H1 (cell line): ENCODE measurements around the gene ZXDC. TPM values are rescaled to one million over a fixed set of nuclear protein-coding genes. Genes with fewer than 3 reads are reported as not detected.
A peak's percentile ranks its signal among the peaks of the same experiment; 100 is the strongest.

Source experiments
- CTCF ChIA-PET: fragments of 300-600 bp; sonication (Branson Sonifier 250); formaldehyde crosslinking; loops from one replicate; lab custom pipeline; 2021; ENCODE audit not compliant: partially characterized antibody; lab: Charles Lee
- POLR2A ChIA-PET: fragments of 300-600 bp; sonication (Branson Sonifier 250); formaldehyde crosslinking; loops from one replicate; lab custom pipeline; 2021; ENCODE audit warnings: inconsistent platforms; ENCODE audit not compliant: partially characterized antibody; lab: Charles Lee
- DNase-seq, 2 experiments: peaks; one replicate each; pipeline versions ENCODE4 v3.0.0 to v3.0.0-alpha.2; 2010 to 2022; ENCODE audit warnings: low spot score in 2 of 2, low read depth in 1 of 2, mixed read lengths in 1 of 2
- FAIRE-seq: peaks from 2 replicates; lab custom pipeline; 2011; peaks lifted over from hg19 to GRCh38; lab: Jason Lieb, UNC
- H2AFZ ChIP-seq: 2 replicates; pipeline ENCODE4 v1.8.1; 2012; ENCODE audit warnings: low read length, inconsistent platforms
- H2AK5ac ChIP-seq: 2 replicates; pipeline ENCODE4 v1.6.1; 2013; ENCODE audit warnings: low read depth, low read length
- H2BK120ac ChIP-seq: replicated peaks from 2 replicates; pipeline ENCODE3; 2013; ENCODE audit warnings: low read depth, low read length, inconsistent platforms
- H2BK12ac ChIP-seq: 2 replicates; pipeline ENCODE4 v1.6.1; 2013; ENCODE audit warnings: low read depth, low read length
- H2BK15ac ChIP-seq: 2 replicates; pipeline ENCODE4 v1.6.1; 2013; ENCODE audit warnings: low read length
- H2BK20ac ChIP-seq: 2 replicates; pipeline ENCODE4 v1.6.1; 2013; ENCODE audit warnings: low read length
- H2BK5ac ChIP-seq: 2 replicates; pipeline ENCODE4 v1.6.1; 2013; ENCODE audit warnings: low read depth, low read length
- H3K14ac ChIP-seq: 2 replicates; pipeline ENCODE4 v1.6.1; 2013; ENCODE audit warnings: inconsistent platforms; ENCODE audit not compliant: insufficient read length
- H3K18ac ChIP-seq: 2 replicates; pipeline ENCODE4 v1.6.1; 2013; ENCODE audit warnings: low read length; ENCODE audit errors: extremely low read depth
- H3K23ac ChIP-seq: 2 replicates; pipeline ENCODE4 v1.6.1; 2013; ENCODE audit warnings: inconsistent platforms; ENCODE audit not compliant: insufficient read length
- H3K23me2 ChIP-seq: 2 replicates; pipeline ENCODE4 v1.6.1; 2013; ENCODE audit warnings: low read depth, low read length
- H3K27ac ChIP-seq: 2 replicates; pipeline ENCODE4 v1.6.1; 2011; ENCODE audit warnings: low read depth, low read length, inconsistent platforms
- H3K27me3 ChIP-seq, 4 experiments: replicated peaks in 1 of 4; 1 replicate in 1 of 4; 2 replicates in 3 of 4; pipeline versions ENCODE4 v1.6.1 to v1.8.1; 2011 to 2013; ENCODE audit warnings: low read length in 3 of 4, mild to moderate bottlenecking in 3 of 4, inconsistent platforms in 2 of 4, mixed read lengths in 2 of 4, moderate library complexity in 1 of 4; ENCODE audit not compliant: control insufficient read depth in 3 of 4, insufficient read depth in 3 of 4; ENCODE audit errors: extremely low read depth in 1 of 4
- H3K36me3 ChIP-seq, 4 experiments: 2 replicates each; pipeline versions ENCODE4 v1.6.1 to v1.8.1; 2011 to 2013; ENCODE audit warnings: mild to moderate bottlenecking in 4 of 4, low read length in 3 of 4, moderate library complexity in 2 of 4, control low read depth in 1 of 4, inconsistent platforms in 1 of 4; ENCODE audit not compliant: insufficient read depth in 4 of 4, control insufficient read depth in 2 of 4
- H3K4ac ChIP-seq: replicated peaks from 2 replicates; pipeline ENCODE3; 2013; ENCODE audit warnings: low read length, low read depth, mixed read lengths, inconsistent platforms; ENCODE audit not compliant: insufficient read length
- H3K4me1 ChIP-seq, 4 experiments: replicated peaks in 1 of 4; 1 replicate in 1 of 4; 2 replicates in 3 of 4; pipeline versions ENCODE4 v1.6.1 to v1.8.1; 2011 to 2013; ENCODE audit warnings: low read length in 3 of 4, inconsistent platforms in 2 of 4, mixed read lengths in 1 of 4; ENCODE audit not compliant: insufficient read depth in 4 of 4, control insufficient read depth in 3 of 4
- H3K4me2 ChIP-seq, 2 experiments: 2 replicates each; pipeline versions ENCODE4 v1.6.1 to v1.8.1; 2011 to 2013; ENCODE audit warnings: low read depth in 2 of 2, low read length in 2 of 2, control low read depth in 1 of 2, inconsistent platforms in 1 of 2, mild to moderate bottlenecking in 1 of 2; ENCODE audit not compliant: insufficient read depth in 1 of 2
- H3K4me3 ChIP-seq, 4 experiments: fragments of 200-600, 300-600 bp in 1 of 4; sonication (generic), shearing (Covaris generic), sonication (Bioruptor Twin) in 1 of 4; 2 replicates each; pipeline versions ENCODE4 v1.5.1 to v1.8.1; 2011 to 2016; ENCODE audit warnings: low read length in 4 of 4, low read depth in 3 of 4, control low read depth in 2 of 4, inconsistent platforms in 2 of 4, mild to moderate bottlenecking in 2 of 4, mixed read lengths in 1 of 4, moderate library complexity in 1 of 4; ENCODE audit not compliant: insufficient read depth in 2 of 4; ENCODE audit errors: extremely low read depth in 1 of 4
- H3K56ac ChIP-seq: replicated peaks from 2 replicates; pipeline ENCODE3; 2013; ENCODE audit warnings: low read depth, mild to moderate bottlenecking, mixed read lengths, low read length, inconsistent platforms; ENCODE audit not compliant: insufficient read length
- H3K79me1 ChIP-seq: 2 replicates; pipeline ENCODE4 v1.6.1; 2013; ENCODE audit warnings: low read depth, low read length, control low read depth
- H3K79me2 ChIP-seq, 2 experiments: 2 replicates each; pipeline versions ENCODE4 v1.6.1 to v1.8.1; 2012 to 2013; ENCODE audit warnings: low read length in 2 of 2, mild to moderate bottlenecking in 2 of 2, inconsistent platforms in 1 of 2; ENCODE audit not compliant: insufficient read depth in 2 of 2, control insufficient read depth in 1 of 2
- H3K9ac ChIP-seq, 4 experiments: replicated peaks in 1 of 4; 1 replicate in 1 of 4; 2 replicates in 3 of 4; pipeline versions ENCODE4 v1.6.1 to v1.8.1; 2011 to 2013; ENCODE audit warnings: low read depth in 3 of 4, low read length in 3 of 4, control low read depth in 2 of 4, mild to moderate bottlenecking in 2 of 4, moderate library complexity in 2 of 4, inconsistent platforms in 1 of 4; ENCODE audit errors: extremely low read depth in 1 of 4
- H3K9me3 ChIP-seq, 2 experiments: 2 replicates each; pipeline versions ENCODE4 v1.6.1 to v1.8.1; 2012 to 2013; ENCODE audit warnings: mild to moderate bottlenecking in 2 of 2, moderate library complexity in 2 of 2, control low read depth in 1 of 2, inconsistent platforms in 1 of 2, low read depth in 1 of 2, low read length in 1 of 2, mixed read lengths in 1 of 2; ENCODE audit not compliant: insufficient read depth in 2 of 2
- H4K20me1 ChIP-seq, 2 experiments: replicated peaks in 1 of 2; 2 replicates each; pipeline versions ENCODE3 to v1.8.1; 2011 to 2013; ENCODE audit warnings: inconsistent platforms in 2 of 2, low read length in 2 of 2, mild to moderate bottlenecking in 1 of 2; ENCODE audit not compliant: insufficient read depth in 2 of 2, control insufficient read depth in 1 of 2
- H4K5ac ChIP-seq: 2 replicates; pipeline ENCODE4 v1.6.1; 2013; ENCODE audit warnings: low read length, low read depth, mixed read lengths, inconsistent platforms; ENCODE audit not compliant: insufficient read length
- H4K8ac ChIP-seq: 2 replicates; pipeline ENCODE4 v1.8.0; 2013; ENCODE audit warnings: mild to moderate bottlenecking, moderate library complexity, low read length, inconsistent platforms; ENCODE audit not compliant: insufficient read depth; ENCODE audit errors: extremely low read depth
- H4K91ac ChIP-seq: replicated peaks from 2 replicates; pipeline ENCODE3; 2013; ENCODE audit warnings: low read length, mixed read lengths, inconsistent platforms; ENCODE audit not compliant: insufficient read length
- BRCA1 ChIP-seq: IDR thresholded peaks from 2 replicates; pipeline ENCODE4 v1.6.1; 2012; ENCODE audit warnings: low read depth, low read length, improper control_type of control experiment
- CREB1 ChIP-seq: IDR thresholded peaks from 2 replicates; pipeline ENCODE4 v1.6.1; 2012; ENCODE audit warnings: inconsistent platforms
- HDAC2 ChIP-seq, 2 experiments: fragments of 300-600 bp in 1 of 2; sonication (generic) in 1 of 2; IDR thresholded peaks; 2 replicates each; pipeline ENCODE4 v1.6.1; 2011 to 2012; ENCODE audit warnings: low read depth in 2 of 2, low read length in 2 of 2, mild to moderate bottlenecking in 2 of 2, moderate library complexity in 2 of 2, borderline replicate concordance in 1 of 2, inconsistent platforms in 1 of 2
- HDAC6 ChIP-seq: IDR thresholded peaks from one replicate; pipeline ENCODE4 v1.7.1; 2012; ENCODE audit warnings: low read depth, mild to moderate bottlenecking, inconsistent platforms, low read length, moderate library complexity
- KDM1A ChIP-seq: fragments of 200-600, 300-600 bp; sonication (generic); IDR thresholded peaks from 2 replicates; pipeline ENCODE4 v1.7.1; 2016; ENCODE audit warnings: mild to moderate bottlenecking, low read length, borderline replicate concordance
- POLR2A ChIP-seq, 2 experiments: IDR thresholded peaks; 1 replicate in 1 of 2; 2 replicates in 1 of 2; pipeline ENCODE4 v1.6.1; 2011; ENCODE audit warnings: low read depth in 2 of 2, low read length in 2 of 2, mild to moderate bottlenecking in 2 of 2; ENCODE audit errors: control extremely low read depth in 1 of 2
- POLR2AphosphoS5 ChIP-seq: IDR thresholded peaks from 2 replicates; pipeline ENCODE4 v1.6.1; 2011; ENCODE audit warnings: low read depth, low read length
- RAD21 ChIP-seq, 2 experiments: IDR thresholded peaks in 1 of 2; conservative IDR thresholded peaks in 1 of 2; 2 replicates each; pipeline ENCODE4 v1.6.1; 2011; ENCODE audit warnings: low read depth in 2 of 2, low read length in 2 of 2, improper control_type of control experiment in 1 of 2, inconsistent platforms in 1 of 2, mild to moderate bottlenecking in 1 of 2, moderate library complexity in 1 of 2
- RXRA ChIP-seq: IDR thresholded peaks from 2 replicates; pipeline ENCODE4 v1.6.1; 2011; ENCODE audit warnings: low read depth, mild to moderate bottlenecking, low read length, moderate library complexity; ENCODE audit not compliant: insufficient read depth
- SIRT6 ChIP-seq: IDR thresholded peaks from one replicate; pipeline ENCODE4 v1.7.1; 2012; ENCODE audit warnings: low read length, inconsistent platforms
- USF2 ChIP-seq: IDR thresholded peaks from 2 replicates; pipeline ENCODE4 v1.6.1; 2011; ENCODE audit warnings: low read length, improper control_type of control experiment
- ZNF274 ChIP-seq: IDR thresholded peaks from 2 replicates; pipeline ENCODE4 v1.7.0; 2012; ENCODE audit warnings: low read length, borderline replicate concordance; ENCODE audit errors: extremely low read depth
- WGBS, 2 experiments: shearing (Covaris generic) in 1 of 2; methylation state at CpG; one replicate each; pipeline versions ENCODE4 v1.1.6 to v1.1.7; 2013 to 2015; ENCODE audit warnings: low lambda C conversion rate in 2 of 2, mixed read lengths in 2 of 2, inconsistent platforms in 1 of 2, low coverage in 1 of 2, missing lambda C conversion rate in 1 of 2; ENCODE audit not compliant: insufficient replicate concordance in 2 of 2, insufficient coverage in 1 of 2, insufficient read length in 1 of 2; ENCODE audit errors: extremely low coverage in 1 of 2, missing lambda C conversion rate in 1 of 2; 5-methylcytosine and 5-hydroxymethylcytosine counted together
- polyA plus RNA-seq, 7 experiments: library from polyadenylated mRNA; depleted of rRNA in 3 of 7; stranded (reverse) in 5 of 7; unstranded in 2 of 7; fragments of >200 nt in 5 of 7; fragments of 200-250 nt in 2 of 7; gene quantifications; 1 replicate in 5 of 7; 2 replicates in 1 of 7; 4 replicates in 1 of 7; pipeline versions ENCODE4 v1.2.1 to v1.2.3, GENCODE V29; 2011 to 2013; ENCODE audit warnings: missing spikeins in 2 of 7, mixed read lengths in 2 of 7
- total RNA-seq: library from RNA; stranded (reverse); fragmentation: NEBNext Ultra II Directional; extraction: Animal tissue kit (Norgen Biotek cat#: 25700); gene quantifications from 2 replicates; pipeline ENCODE4 v1.2.1, GENCODE V29; 2021

ZXDC gene
- total and polyA plus RNA-seq, 2 of the 8 experiments (the other 6 are each of a cell fraction or from before 2014, with no cell fraction given), result 12.7 to 24.3 TPM

GRCh38 chr3:126395846-126396513 lies 79.7 kb downstream of the ZXDC start:
- ChIA-PET POLR2A (interaction anchor here (2.3 kb wide), 1 partner anchor 9 kb away, joined by 7 read pairs; no protein-coding TSS in a partner anchor), CTCF (interaction anchor here (0.6 to 3.1 kb wide), 12 partner anchors 8 to 319 kb away, joined by 3 to 11 read pairs (median 3); no protein-coding TSS in a partner anchor)
- no peak overlapping the region for H3K14ac ChIP-seq
- no peak overlapping the region for H2BK12ac ChIP-seq
- H3K27me3 ChIP-seq, result peaks cover 9 to 31% (median 29%) of the 10 kb centered on the region in 4 experiments
- no peak for FAIRE-seq
- no peak for DNase-seq
- no peak overlapping the region for H4K5ac ChIP-seq
- H3K4me3 ChIP-seq, result no peak overlapping the region
- no peaks in the 10 kb centered on the region for H3K79me2 ChIP-seq
- H4K8ac ChIP-seq, result no peak overlapping the region
- H3K18ac ChIP-seq, result no peak overlapping the region; the same call in 1 of the 2 replicates
- H2AK5ac ChIP-seq, result peak overlapping the region; percentile 69; the same call in 1 of the 2 replicates
- H3K9ac ChIP-seq, result no peak overlapping the region
- no peak overlapping the region for H3K4ac ChIP-seq
- no peak overlapping the region for H2BK5ac ChIP-seq
- H3K23ac ChIP-seq, result no peak overlapping the region
- H2AFZ ChIP-seq, result no peak overlapping the region
- H2BK120ac ChIP-seq, result no peak overlapping the region
- peaks cover 0 to 6% (median 1%) of the 10 kb centered on the region in 4 experiments; a peak in 3 of 7 replicates for H3K4me1 ChIP-seq
- H3K4me2 ChIP-seq, result no peak overlapping the region; a peak in 1 of 4 replicates
- no peaks in the 10 kb centered on the region for H3K9me3 ChIP-seq
- WGBS, 2 experiments, result 96% methylated on average over 6 of the region's 6 CpGs; no CpG with 5 or more reads in 1 of the 2 experiments
- H2BK15ac ChIP-seq, result no peak overlapping the region
- no peak overlapping the region for H4K91ac ChIP-seq
- H3K56ac ChIP-seq, result no peak overlapping the region
- H3K27ac ChIP-seq, result no peak overlapping the region
- no peak overlapping the region for H2BK20ac ChIP-seq
- H3K23me2 ChIP-seq, result peaks cover 3% of the 10 kb centered on the region; the same call in 1 of the 2 replicates
- no peaks in the 10 kb centered on the region for H4K20me1 ChIP-seq
- no peaks in the 10 kb centered on the region for H3K79me1 ChIP-seq
- H3K36me3 ChIP-seq, result no peaks in the 10 kb centered on the region
- TF ChIP-seq HDAC2 (IDR thresholded peaks at IDR 0.05; ENCODE audit: borderline replicate concordance in 1 of 2, low read depth in 2 of 2, low read length in 2 of 2) (no peak), POLR2A (IDR thresholded peaks at IDR 0.05; ENCODE audit: control extremely low read depth in 1 of 2, low read depth in 2 of 2, low read length in 2 of 2) (no peak), HDAC6 (no peak), RAD21 (IDR thresholded peaks at IDR 0.05 in 1 of 2, conservative IDR thresholded peaks at IDR 0.05 in 1 of 2; ENCODE audit: low read depth in 2 of 2, low read length in 2 of 2) (no peak), SIRT6 (no peak), USF2 (no peak), ZNF274 (no peak), CREB1 (no peak), KDM1A (no peak), BRCA1 (no peak), POLR2AphosphoS5 (no peak), RXRA (no peak)
